Measurements from ENCODE around the gene ADM2.

Gene ADM2

GRCh38 chr22:50526834-50527801, 45.8 kb downstream of the ADM2 start:
- peak overlapping the region; percentile 82 for H3K4me3 ChIP-seq (ENCODE audit: low read length)
- TF ChIP-seq CTCF (IDR thresholded peaks at IDR 0.05; ENCODE audit: insufficient read depth, low read depth, low read length, missing control alignments) = no peak
- peak; percentile 55 for DNase-seq (ENCODE audit: low read depth)

GRCh38 chr22:50527921-50528681, 46.8 kb downstream of the ADM2 start:
- no peak overlapping the region for H3K4me3 ChIP-seq (ENCODE audit: low read length)
- no peak for DNase-seq (ENCODE audit: low read depth)
- no peak for TF ChIP-seq CTCF (IDR thresholded peaks at IDR 0.05; ENCODE audit: insufficient read depth, low read depth, low read length, missing control alignments)

GRCh38 chr22:50528682-50529415, 47.5 kb downstream of the ADM2 start:
- TF ChIP-seq CTCF (IDR thresholded peaks at IDR 0.05; ENCODE audit: insufficient read depth, low read depth, low read length, missing control alignments) = no peak
- H3K4me3 ChIP-seq (ENCODE audit: low read length) = peak overlapping the region; percentile 49
- DNase-seq (ENCODE audit: low read depth) = no peak

- DNase-seq (ENCODE audit: low read depth) = no peak
- H3K4me3 ChIP-seq (ENCODE audit: low read length) = peak overlapping the region; percentile 49
- no peak for TF ChIP-seq CTCF (IDR thresholded peaks at IDR 0.05; ENCODE audit: insufficient read depth, low read depth, low read length, missing control alignments)
These were observed 48.1 kb downstream of the ADM2 start for GRCh38 chr22:50529416-50529896.

GRCh38 chr22:50529897-50530579, 48.7 kb downstream of the ADM2 start, which contains the start of gene TYMP:
TYMP (minus strand) TSS chr22:50530012; CDS start chr22:50529709, 303 bp downstream.
- TF ChIP-seq CTCF (IDR thresholded peaks at IDR 0.05; ENCODE audit: insufficient read depth, low read depth, low read length, missing control alignments) = no peak
- DNase-seq (ENCODE audit: low read depth) = peak; percentile 85
- peak within 1 kb of the TSS; percentile 79 for H3K4me3 ChIP-seq (ENCODE audit: low read length)

- H3K4me3 ChIP-seq (ENCODE audit: low read length) = peak overlapping the region; percentile 79
- no peak for TF ChIP-seq CTCF (IDR thresholded peaks at IDR 0.05; ENCODE audit: insufficient read depth, low read depth, low read length, missing control alignments)
- DNase-seq (ENCODE audit: low read depth) = peak; percentile 37
These were observed 49.2 kb downstream of the ADM2 start for GRCh38 chr22:50530580-50530876.
